Measurements from ENCODE around the gene SLC26A11.

The SLC26A11 gene

DNA sequence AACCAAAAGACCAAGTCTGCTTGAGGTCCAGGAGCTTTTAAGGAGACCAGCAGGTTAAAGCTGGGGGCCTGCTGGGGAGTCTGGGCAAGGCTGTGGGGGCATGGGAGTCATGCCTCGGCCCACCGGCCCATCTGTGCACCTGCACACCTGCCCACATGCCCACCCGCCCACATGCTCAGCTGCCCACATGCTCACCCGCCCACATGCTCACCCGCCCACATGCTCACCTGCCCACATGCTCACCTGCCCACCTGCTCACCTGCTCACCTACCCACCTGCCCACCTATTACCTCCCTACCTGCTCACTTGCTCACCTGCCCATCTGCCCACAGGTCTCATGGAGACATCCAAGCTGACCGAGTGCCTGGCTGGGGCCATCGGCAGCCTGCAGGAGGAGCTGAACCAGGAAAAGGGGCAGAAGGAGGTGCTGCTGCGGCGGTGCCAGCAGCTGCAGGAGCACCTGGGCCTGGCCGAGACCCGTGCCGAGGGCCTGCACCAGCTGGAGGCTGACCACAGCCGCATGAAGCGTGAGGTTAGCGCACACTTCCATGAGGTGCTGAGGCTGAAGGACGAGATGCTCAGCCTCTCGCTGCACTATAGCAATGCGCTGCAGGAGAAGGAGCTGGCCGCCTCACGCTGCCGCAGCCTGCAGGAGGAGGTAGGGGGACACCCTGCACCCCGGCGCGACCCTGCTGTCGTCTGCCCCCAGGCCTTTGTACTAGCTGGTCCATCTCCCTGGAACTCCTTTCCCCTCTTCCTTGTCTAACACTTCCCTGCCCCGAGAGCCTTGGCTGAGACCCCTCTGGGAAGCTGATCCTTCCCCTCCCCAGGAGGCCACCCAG, 36.4 kb upstream of the SLC26A11 start:
- peaks cover 5% of the 10 kb centered on the region for H3K4me1 Mint-ChIP-seq
- peaks cover 17% of the 10 kb centered on the region for H3K27me3 Mint-ChIP-seq (ENCODE audit: low read depth)
- H3K27ac Mint-ChIP-seq = no peak overlapping the region
- TF ChIP-seq, protein P1, sequence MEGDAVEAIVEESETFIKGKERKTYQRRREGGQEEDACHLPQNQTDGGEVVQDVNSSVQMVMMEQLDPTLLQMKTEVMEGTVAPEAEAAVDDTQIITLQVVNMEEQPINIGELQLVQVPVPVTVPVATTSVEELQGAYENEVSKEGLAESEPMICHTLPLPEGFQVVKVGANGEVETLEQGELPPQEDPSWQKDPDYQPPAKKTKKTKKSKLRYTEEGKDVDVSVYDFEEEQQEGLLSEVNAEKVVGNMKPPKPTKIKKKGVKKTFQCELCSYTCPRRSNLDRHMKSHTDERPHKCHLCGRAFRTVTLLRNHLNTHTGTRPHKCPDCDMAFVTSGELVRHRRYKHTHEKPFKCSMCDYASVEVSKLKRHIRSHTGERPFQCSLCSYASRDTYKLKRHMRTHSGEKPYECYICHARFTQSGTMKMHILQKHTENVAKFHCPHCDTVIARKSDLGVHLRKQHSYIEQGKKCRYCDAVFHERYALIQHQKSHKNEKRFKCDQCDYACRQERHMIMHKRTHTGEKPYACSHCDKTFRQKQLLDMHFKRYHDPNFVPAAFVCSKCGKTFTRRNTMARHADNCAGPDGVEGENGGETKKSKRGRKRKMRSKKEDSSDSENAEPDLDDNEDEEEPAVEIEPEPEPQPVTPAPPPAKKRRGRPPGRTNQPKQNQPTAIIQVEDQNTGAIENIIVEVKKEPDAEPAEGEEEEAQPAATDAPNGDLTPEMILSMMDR (IDR thresholded peaks at IDR 0.05; ENCODE audit: unreplicated experiment in 3 of 3) = no peak
- H3K9me3 Mint-ChIP-seq = no peaks in the 10 kb centered on the region
- H3K36me3 Mint-ChIP-seq (ENCODE audit: low read depth) = no peaks in the 10 kb centered on the region
- H3K4me3 Mint-ChIP-seq = no peak overlapping the region

- Mint-ChIP-seq H3K36me3 (ENCODE audit: low read depth) (no peaks in the 10 kb centered on the region), H3K27ac (no peak overlapping the region), H3K9me3 (no peaks in the 10 kb centered on the region), H3K4me3 (no peak overlapping the region), H3K4me1 (no peaks in the 10 kb centered on the region), H3K27me3 (ENCODE audit: low read depth) (peaks cover 21% of the 10 kb centered on the region)
- TF ChIP-seq, protein P1 (IDR thresholded peaks at IDR 0.05; ENCODE audit: unreplicated experiment in 3 of 3) = no peak
These were observed 35.9 kb upstream of the SLC26A11 start for GRCh38 chr17:80184423-80184714.

DNA sequence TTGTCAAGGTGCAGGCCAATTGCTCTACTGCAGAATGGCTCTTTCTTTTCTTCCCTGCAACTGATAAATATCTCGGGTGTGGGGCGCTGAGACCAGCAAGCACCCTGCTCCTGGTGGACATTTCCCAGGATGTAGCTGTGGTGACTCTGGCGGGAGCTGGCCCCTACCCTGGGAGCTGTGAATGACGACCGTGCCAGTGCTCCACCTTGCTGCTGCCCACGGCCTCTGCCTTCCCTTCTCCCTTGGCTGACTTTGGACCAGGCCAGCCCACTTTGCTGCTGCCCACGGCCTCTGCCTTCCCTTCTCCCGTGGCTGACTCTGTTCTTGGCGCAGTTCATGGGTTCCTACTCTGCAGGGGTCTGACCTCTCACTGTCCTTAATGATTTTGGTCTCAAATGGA, 34.3 kb upstream of the SLC26A11 start:
- H3K4me1 Mint-ChIP-seq = no peaks in the 10 kb centered on the region
- TF ChIP-seq, protein P1 (IDR thresholded peaks at IDR 0.05; ENCODE audit: unreplicated experiment in 3 of 3) = no peak
- peaks cover 24% of the 10 kb centered on the region for H3K27me3 Mint-ChIP-seq (ENCODE audit: low read depth)
- no peaks in the 10 kb centered on the region for H3K36me3 Mint-ChIP-seq (ENCODE audit: low read depth)
- H3K9me3 Mint-ChIP-seq = no peaks in the 10 kb centered on the region
- no peak overlapping the region for H3K27ac Mint-ChIP-seq
- no peak overlapping the region for H3K4me3 Mint-ChIP-seq

GRCh38 chr17:80187090-80187489, 33.1 kb upstream of the SLC26A11 start:
- Mint-ChIP-seq H3K4me1 (peaks cover 7% of the 10 kb centered on the region), H3K9me3 (no peaks in the 10 kb centered on the region), H3K36me3 (ENCODE audit: low read depth) (no peaks in the 10 kb centered on the region), H3K27ac (no peak overlapping the region), H3K27me3 (ENCODE audit: low read depth) (peaks cover 25% of the 10 kb centered on the region), H3K4me3 (no peak overlapping the region)
- TF ChIP-seq, protein P1 (IDR thresholded peaks at IDR 0.05; ENCODE audit: unreplicated experiment in 3 of 3) = no peak

- Mint-ChIP-seq H3K9me3 (no peaks in the 10 kb centered on the region), H3K4me1 (peaks cover 10% of the 10 kb centered on the region), H3K27ac (no peak overlapping the region), H3K36me3 (ENCODE audit: low read depth) (no peaks in the 10 kb centered on the region), H3K4me3 (no peak overlapping the region), H3K27me3 (ENCODE audit: low read depth) (peaks cover 27% of the 10 kb centered on the region)
- TF ChIP-seq, protein P1 (IDR thresholded peaks at IDR 0.05; ENCODE audit: unreplicated experiment in 3 of 3) = no peak
These were observed 32.7 kb upstream of the SLC26A11 start for GRCh38 chr17:80187515-80187941.

DNA sequence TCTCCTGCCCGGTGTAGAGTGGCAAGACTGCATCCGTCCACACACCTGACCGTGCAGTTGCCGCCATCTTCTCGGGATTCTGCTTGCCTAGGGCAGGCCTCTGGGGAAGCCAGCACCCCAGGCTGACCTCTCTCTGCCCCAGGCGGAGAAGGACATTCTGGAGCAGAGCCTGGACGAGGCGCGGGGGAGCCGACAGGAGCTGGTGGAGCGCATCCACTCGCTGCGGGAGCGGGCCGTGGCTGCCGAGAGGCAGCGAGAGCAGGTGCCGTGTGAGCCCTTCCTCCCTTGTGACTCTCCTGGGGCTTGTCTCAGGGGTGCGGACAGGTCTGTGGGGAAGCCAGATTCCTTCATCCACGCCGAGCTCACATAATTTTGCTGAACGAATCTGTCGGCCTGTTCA, 30.6 kb upstream of the SLC26A11 start:
- TF ChIP-seq, protein P1 (IDR thresholded peaks at IDR 0.05; ENCODE audit: unreplicated experiment in 3 of 3) = no peak
- Mint-ChIP-seq H3K27ac (no peak overlapping the region), H3K27me3 (ENCODE audit: low read depth) (peaks cover 23% of the 10 kb centered on the region), H3K36me3 (ENCODE audit: low read depth) (no peaks in the 10 kb centered on the region), H3K4me3 (no peak overlapping the region), H3K9me3 (no peaks in the 10 kb centered on the region), H3K4me1 (peaks cover 10% of the 10 kb centered on the region)
